ENCODE measurements around the gene FRZB.

DNA sequence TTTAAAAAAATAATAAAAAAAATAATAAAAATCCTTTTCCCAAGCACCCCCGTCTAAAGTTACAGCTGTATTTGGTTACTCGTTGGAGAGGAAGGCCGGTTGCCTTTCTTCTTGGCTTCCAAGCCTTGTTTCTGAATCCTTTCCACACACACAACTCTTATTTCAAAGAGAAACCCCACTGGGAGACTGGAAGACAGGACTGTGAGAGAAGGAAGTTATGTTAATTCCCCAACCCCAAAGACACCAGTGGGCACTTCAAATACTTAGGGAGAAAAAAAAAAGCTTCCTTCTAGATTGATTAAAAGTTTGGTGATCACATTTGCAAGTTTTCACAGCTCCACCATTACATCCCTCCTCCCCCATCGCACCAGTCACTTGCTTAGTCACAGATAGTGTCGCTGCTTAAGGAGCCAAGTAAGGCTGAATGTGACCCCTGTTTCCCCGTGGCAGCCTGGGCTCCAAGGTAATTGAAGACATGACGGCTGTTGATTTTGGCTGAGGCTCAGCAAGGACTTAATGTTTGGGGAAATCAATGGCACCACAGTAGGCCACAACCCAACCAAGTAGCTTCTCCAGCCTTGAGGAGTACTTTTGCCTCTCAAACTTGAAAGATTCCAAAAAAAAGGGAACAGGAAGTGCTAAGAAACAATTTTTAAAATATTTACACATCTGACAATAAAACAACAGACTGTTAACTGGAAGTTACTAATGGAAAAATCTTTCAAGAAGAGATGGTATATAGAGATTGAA lies 40.8 kb upstream of the FRZB start:
- TF ChIP-seq CTCF (IDR thresholded peaks at IDR 0.05) (no peak), CBFB (CRISPR knock-in tag; IDR thresholded peaks at IDR 0.05; ENCODE audit: low read depth) (no peak)
